Measurements from ENCODE around the gene ELAVL4.

ELAVL4 gene

DNA sequence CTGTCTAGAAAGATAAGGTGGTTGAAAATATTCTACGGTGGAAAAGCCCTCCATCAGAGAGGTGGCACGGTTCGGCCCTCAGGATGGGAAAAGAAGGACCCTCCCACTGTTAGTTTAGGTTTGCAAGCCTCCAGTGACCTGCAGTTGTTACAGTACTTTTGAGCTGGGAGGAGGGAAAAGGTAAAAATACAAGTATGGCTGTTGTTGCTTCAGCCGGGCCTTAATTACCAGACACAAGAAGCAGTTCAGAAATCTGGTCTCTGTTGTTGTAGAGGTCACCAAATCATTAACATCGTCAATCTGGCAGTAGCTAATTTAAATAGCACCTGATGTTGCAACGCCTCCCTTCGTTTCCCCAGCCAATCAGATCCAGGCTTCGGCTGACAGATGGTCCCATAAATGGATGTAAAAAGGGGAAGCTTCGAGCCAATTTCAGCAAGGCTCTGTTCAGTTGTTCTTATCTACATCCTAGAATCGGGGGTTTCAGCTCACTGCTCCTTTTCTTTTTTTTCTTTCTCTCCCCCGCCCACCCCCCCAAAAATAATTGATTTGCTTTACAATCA is at the start of gene ELAVL4:
Gene ELAVL4, plus strand, starts transcription at position 424 of the 563 bp plus-strand sequence. CDS start 270 bp downstream, outside the sequence.
- DNase-seq = peak; percentile 92 to 98

DNA sequence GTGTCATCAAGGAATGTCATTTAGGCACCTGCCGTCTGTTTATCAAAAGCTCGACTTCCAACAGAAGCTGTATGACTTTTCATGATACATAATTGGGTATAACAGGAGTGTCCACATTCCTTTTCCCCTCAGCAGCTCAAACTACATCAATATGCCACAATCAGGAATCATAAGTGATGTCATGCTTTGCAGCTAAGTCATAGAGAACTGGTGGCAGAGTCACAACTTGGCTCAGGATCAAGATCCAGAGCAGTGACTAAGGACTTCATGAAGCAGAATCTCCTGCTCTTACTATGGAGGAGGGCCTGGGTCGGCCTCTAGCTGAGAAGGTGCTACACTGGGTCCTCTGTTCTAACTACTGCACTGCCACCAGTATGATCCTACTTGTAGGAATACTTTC is 48.4 kb upstream of the ELAVL4 start:
- DNase-seq = no peak

DNA sequence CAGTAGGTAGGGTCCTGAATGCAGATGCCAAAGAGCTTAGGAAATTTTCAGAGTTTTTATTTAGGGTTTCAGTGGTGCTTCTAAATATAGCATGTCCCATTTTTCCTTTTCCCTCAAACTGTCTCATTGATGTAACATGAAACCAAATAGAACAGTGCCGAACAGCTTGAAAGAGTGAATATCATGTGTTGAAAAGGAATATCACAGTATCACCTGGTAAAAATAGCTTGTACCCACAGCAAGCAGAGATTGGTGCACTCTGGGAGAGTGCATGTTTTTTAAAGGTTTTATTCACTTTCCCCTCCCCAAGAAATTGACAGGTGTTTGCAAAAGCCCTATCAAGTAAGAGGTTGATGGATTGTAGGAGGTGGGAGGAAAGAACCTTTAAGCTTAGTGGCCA is 41.9 kb upstream of the ELAVL4 start:
- DNase-seq = peak in 1 of 2 experiments; percentile 27

DNA sequence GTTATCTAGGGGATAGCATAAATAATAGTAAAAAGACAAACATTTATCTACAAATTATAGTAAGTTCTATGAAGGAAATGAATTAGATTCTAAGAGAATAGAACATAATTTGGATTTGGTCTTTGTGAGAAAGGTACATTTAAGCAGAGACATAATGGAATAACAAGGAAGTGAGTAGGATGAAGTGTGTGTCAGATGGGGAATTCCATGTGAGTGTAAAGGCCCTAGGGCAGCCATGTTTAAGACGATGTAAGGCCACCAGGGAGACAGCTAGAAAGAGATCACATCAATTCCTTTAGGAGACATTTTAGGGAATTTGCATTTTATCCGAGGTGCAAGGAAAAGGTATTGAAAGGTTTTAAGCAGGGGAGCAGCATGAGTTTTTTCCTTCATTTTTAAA is 33.8 kb upstream of the ELAVL4 start:
- no peak for DNase-seq

DNA sequence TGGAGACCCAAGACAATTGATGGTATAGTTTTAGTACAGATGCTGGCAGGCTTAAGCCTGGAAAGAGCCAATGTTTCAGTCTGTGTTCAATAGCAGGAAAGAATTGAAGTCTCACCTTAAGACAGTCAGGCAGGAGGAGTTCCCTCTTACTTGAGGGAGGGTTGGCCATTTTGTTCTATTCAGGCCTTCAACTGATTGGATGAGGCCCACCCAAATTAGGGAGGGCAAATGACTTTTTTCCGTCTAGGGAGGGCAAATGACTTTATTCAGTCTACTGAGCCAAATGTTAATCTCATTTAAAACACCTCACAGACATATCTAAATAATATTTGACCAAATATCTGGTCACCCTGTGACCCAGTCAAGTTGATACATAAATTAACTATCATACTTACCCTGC is 31.4 kb upstream of the ELAVL4 start:
- no peak for DNase-seq

DNA sequence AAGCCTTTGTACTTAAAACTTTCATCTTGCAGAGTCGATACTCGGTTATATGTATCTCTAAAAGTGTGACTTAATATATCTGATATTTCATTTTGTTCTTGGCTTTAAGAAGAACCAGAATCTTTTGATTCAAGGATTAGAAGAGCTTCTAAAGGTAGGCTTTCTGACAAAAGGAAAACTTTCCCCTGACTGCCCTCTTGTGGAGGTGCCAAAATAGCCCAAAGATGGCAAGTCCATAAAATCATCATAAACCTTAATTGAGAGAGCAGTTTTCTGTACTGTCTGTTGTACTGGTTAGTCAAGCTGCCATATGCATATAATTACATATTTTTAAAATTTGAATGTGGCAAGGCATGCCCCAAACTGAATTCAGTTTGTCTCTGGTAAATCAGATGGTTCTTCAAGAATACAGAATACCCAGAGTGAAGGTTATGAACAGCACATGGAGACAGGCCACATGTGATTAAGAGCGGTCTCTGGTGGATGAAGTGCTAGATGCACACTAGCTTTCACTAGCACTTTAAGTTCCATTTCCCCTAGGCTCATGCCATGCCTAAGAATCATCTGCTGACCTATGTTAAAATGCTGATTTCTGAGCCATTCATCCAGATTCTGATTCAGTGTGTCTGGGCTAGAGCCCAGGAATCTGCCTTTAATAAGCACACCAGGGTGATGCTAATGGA is 27.7 kb upstream of the ELAVL4 start:
- DNase-seq = peak; percentile 46 to 80

DNA sequence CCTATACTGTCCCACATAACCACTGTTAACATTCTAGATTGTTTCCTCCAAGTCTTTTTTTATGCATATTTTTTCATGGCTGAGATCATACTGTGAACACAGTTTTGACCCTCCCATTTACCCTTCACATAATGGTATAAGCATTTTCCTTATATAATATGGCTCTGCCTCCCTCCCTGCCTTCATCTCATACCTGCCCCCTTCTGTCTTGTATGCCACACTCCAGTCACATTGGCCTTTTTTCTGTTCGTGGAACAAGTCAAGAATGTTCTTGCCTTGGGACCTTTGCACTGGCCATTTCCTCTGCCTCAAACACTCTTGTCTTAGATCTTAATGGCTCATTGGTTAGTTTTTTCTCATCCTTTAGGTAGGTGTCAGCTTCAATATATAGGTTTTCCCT is 24.3 kb upstream of the ELAVL4 start:
- peak in 1 of 2 experiments; percentile 26 for DNase-seq

DNA sequence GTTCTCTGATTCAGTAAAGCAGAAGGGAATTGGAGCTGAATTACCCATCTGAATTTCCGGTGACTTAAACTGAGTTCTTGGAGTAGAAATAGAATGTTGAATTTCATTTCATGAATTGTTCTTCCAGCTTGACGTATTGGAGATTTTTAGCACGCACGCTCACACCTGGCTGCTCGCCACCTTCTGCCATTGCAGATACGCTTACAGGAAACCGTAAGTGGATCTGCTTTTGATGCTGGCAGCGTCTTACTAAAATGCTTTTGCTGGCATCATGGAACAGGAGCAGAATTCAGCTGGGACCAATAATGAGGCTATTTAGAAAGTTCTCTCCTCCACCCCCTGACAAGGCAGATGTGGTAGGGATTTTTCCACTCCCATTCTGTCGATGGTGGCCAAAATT is 17.7 kb upstream of the ELAVL4 start:
- no peak for DNase-seq

DNA sequence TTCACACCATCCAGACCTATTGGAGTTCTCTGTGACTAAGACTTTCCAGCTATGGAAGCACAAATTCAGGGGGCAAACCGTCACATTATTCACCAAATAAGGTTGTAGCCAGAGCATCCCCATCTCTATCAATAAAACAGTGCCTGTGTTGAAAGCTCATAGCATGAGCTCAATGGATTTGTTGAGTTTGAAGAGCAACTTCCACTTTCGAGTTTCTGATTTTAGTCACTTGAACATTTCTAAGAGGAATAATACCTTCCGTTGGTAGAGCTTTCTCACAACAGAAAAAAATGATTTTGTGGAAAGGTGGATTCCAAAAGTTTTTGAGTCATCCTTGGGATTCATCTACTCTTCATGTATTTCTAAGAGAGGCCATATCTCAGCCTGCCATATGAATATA is 13.0 kb upstream of the ELAVL4 start:
- DNase-seq = no peak

DNA sequence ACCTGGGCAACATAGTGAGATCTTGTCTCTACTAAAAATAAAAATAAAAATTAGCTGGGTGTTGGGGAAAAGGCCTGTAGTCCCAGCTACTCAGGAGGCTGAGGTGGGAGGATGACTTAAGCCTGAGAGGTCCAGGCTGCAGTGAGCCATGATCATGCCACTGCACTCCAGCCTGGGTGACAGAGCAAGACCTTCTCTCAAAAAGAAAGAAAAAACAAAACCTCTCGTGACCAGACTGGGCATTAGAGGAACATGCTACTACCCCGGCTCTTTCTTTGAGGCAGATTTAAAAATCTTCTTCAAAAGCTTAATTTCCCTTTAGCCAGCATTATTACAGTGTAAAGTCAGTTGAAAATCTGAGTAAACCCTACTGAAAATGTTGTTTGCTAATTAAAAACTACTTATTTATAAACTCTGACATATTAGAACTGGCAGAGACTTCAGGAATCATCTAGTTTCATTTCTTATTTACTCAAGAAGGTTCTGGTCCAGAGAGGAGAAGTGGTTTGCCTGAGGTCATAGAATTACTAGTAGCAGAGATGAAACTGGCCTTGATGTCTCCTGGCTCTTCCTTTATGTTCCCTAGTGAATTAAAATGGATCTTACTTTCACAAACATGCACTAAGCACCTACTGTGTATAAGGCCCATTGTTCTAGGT is 11.6 kb upstream of the ELAVL4 start:
- no peak for DNase-seq

DNA sequence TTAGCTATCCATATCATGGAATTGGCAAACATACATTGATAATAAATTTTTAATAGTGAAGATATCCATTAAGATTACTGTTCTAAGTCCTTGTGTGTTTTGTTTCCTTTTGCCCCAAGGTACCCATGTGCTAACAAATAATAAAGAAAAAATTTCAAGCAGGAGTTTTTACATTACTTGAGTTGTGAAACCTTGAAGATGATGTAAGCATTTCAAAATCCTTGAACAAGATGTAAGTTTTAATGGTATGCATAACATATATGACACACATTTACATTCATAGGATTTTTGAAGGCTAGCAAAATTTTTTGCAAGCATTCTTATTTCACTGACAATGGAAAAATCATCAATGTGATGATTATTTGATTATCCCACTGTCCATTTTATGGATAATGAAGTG is 10.9 kb upstream of the ELAVL4 start:
- DNase-seq = no peak

DNA sequence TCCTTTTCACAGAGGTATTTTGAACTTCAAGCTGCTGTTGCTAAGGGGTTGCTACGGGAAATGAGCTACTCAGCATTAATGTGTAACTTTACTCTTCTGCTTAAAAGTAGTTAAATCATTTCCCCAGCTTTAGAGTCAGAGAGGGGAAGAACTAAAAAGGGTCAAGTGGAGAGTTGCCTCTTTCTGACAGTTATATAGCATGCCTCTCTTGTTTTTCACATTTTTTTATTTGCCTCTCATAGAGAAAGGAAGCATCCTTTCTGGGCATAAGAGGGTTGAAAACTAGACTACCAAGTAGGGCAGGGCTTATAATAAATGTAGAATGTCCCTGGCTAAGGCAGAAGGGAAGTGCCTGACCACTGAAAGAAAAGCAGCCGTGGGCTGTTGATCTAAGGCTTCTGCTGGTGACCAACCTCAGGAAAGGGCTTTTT is 10.1 kb upstream of the ELAVL4 start:
- DNase-seq = no peak

DNA sequence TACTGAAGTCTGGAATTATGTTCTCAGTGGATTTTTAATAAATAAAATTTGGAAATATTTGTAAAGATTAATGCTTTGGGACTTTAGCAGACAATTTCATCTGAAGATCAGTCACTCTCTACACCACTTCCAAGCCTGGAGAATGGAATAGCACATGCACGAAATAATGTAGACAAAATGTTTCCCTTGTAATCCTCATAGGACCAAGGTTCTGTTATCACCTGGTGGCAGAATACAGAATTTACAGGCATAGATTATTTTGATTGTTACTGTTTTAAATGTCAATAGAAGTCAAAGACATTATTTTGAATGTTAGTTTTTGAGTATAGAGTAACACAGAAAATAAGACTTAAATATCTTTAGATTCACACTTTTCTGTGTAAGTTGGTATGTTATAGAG is 9.1 kb upstream of the ELAVL4 start:
- no peak for DNase-seq

DNA sequence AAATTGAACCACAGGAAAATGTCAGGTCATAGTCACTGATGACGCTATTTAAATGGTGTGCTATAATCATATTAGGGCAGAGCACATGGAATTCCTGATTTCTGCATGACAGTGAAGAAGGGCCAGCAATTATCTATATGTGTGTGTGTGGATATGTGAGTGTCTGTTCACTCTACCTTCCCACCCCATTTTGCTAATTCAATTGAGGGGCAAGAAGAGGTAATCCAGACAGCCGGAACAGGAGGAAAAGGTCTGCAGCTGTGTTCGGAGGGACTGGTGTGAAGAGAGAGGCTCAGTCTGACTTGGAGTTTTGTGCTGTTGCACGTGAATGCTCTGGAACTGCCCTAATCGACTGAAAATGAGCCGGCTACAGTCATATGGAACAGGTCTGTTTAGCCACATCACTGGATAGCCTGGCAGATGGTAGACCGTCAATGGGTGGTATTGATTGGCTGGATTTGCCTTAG is 5.1 kb upstream of the ELAVL4 start:
- DNase-seq = peak; percentile 93 to 99

DNA sequence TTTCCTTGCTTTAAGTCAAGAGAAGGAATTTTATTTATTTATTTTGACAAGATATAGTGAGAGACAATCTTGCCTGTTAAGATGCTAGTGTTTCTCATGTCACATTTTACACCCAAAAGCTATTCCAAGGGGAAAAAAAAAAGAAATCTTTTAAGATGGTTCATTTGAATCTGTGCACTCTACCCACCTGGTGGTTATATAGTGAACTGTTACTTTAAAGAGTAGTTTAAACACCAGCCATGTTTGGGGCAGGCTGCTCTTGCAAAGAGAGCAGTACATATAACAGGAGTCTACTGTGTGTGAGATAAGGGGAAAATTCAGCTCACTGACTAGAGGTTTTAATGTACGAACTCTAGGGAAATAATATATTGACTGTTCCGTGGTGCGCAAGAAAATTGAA is 3.3 kb upstream of the ELAVL4 start:
- peak; percentile 62 to 89 for DNase-seq

DNA sequence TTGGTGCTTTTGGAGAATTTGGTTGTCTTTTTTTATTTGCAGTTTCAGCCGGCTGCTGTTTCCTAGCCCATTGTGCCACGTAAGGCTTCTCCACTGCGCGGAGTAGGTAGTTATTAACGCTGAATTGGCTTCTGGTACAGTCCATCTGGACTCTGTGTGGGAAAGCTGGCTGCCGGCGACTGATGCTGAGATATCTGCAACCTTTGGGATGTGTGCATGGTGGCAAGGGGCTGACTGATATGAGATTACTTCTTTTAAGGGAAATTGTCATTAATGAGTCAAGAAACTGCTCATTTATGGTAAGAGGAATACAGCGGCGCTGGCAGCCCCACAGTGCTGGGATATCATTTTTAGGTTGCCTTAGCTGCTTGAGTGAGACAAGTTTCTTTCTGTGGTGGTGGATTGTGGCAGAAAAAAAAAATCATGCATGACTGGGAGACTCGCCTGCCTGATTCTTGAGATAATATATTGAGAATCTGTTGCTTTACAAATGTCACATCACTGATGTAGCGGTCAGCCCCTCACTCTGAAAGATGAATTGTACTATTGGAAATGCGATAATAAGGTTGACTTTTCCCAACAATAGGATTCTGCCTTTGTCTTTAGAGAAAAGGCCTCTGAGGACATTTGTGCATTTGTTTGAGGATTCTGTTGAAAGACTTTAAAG is 2.5 kb upstream of the ELAVL4 start:
- peak; percentile 61 to 86 for DNase-seq

DNA sequence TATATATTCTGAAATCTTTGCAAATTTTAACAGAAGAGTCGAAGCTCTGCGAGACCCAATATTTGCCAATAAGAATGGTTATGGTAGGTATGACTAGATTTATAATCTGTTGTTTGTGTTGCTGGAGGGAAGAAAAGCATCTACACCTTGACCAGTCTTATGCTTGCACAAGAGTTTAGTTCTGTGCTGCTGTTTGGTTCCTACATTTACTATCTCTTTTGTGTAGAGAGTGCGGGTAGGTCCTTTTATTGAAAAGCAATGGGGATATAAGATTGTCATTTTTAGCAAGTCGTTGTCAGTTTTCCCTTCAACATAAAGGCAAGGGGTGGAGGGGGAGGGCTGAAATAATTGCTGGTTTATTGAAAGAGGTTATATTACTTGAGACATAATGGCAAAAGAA is 396 bp downstream of the ELAVL4 start:
- peak in 1 of 2 experiments; percentile 29 for DNase-seq

DNA sequence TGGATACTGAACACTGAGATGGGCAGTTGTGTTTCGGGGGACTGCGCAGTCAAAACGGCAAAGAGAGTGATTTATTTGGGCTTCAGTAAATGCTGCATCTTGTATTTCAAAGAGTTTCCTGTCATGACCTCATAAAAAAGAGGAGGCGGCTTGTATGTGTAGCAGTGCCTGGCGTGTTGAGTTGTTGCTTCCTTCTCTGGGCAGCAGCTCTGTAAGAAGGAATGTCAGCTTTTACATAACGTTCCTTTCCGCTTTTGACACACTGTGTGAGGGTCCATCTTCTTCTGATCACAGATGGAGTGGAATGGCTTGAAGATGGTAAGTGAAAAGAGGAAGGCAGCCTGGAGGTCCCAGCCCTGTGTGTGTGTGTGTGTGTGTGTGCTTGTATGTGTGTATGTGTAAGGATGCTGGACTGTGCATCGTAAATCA is 941 bp downstream of the ELAVL4 start:
- peak; percentile 41 to 53 for DNase-seq

DNA sequence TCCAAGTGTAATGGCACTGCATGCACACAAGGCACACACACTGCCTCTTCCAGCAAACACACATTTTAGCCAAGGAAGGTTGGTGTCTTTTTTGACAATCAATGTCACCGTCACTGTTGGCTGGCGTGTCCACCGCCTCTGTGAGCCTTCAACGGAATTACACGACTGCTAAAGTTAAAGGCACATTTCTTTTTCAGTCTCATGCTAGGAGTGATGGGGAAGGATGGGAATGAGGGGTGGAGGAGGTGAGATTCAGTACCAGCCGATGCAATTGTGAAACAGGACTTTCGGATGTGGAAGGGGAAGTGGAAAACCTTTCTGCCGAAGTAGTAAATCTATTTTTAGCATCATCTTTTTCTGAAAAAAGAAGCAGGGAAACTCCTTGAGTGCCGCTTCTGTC is 1.4 kb downstream of the ELAVL4 start:
- peak in 1 of 2 experiments; percentile 43 for DNase-seq

DNA sequence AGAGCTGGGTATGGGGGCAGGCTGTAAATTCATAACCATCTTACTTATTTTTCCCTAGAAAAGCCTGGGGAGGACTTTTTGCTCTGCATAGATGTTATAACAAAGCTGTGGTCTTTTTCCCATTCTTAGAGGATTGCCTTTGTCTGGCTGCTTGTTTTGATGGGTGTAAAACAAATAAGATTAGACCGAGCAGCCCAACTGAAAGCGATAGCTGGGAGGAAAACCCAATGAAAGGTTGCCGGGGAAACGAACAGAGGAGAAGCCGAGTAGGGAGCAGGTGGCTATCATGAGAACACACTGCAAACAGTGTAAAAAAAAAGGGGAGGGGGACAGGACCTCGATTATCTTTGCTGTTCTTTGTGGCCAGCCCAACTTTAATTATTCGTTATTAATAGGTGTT is 1.9 kb downstream of the ELAVL4 start:
- peak; percentile 62 to 79 for DNase-seq

DNA sequence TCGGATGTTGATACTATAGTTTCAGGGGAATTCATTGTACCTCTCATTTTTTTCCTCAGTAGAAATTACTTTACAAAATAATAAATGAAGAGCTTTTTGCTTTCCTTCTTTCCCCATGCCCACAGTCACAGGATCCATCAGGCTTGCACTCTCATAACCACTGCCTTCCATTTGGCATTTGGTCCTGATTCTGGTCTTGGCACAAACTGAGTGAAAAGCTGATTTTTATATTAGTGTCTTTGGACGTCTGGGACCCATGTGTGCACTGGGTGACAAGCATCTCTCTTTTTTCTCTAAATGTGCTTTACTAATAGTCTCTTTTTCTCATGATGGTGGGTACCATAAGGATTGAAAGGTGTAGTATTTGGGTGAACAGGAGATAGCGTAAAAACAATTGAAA is 2.8 kb downstream of the ELAVL4 start:
- peak in 1 of 2 experiments; percentile 24 for DNase-seq

DNA sequence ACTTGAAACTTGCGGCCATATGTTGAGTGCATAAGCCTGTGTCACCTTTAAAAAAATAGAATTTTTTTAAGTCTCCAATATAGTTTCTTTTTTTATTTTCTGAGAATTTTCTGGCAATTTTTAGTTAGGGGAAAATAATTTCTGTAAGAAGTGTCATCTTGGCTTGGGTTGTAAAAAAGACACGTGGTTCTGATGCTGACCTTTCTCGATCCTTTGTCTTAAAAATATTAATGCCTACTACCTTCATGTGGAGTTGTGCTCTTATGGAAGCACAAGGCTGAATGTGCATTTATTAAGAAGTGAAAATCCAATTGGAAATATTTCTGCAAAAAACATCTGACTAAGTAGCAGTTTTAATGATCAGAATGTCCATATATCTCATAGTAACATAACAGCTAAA is 3.5 kb downstream of the ELAVL4 start:
- DNase-seq = peak in 1 of 2 experiments; percentile 14

DNA sequence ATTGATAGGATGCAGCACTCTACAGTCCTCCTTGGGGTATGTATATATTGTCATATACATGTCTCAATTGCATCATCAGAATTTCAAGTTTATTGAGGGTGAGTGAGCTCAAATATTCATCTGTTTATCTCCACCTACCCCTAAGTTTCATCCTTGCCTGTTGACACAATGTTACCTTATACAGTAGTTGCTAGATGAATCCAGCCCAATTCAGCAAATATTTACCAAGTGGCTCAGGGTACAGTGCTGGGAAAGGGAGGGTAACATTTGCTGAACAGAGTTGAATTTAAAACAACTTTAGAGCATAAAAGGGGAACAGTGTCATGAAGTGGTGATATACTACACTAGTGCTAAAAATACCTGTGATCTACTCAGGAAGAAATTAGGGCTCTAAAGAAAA is 14.4 kb downstream of the ELAVL4 start:
- DNase-seq = no peak

Data from NCI-H524 (cell line).